HepG2 (cell line): ENCODE measurements around the gene PML. TPM values are rescaled to one million over a fixed set of nuclear protein-coding genes. Genes with fewer than 3 reads are reported as not detected.

Source experiments
- ATAC-seq: fragments of 200-7000 bp; cut with Tn5 transposase; 3 replicates; pipeline ENCODE4 v1.9.1; 2020; ENCODE audit warnings: mild to moderate bottlenecking, moderate library complexity
- BruUV-seq: library from RNA; stranded (reverse); fragments of 400-500 nt; replicated peaks from 2 replicates; lab custom pipeline; 2021; lab: Mats Ljungman, UMichigan
- CTCF ChIA-PET: fragments of 300-600 bp; formaldehyde crosslinking; extraction: SDS; loops from one replicate; lab custom pipeline; 2021; ENCODE audit warnings: low total read pairs, inconsistent platforms, low intra/inter-chr PET ratio; lab: Yijun Ruan, JAX
- POLR2A ChIA-PET: fragments of 350-600 bp; sonication (Branson Sonifier 250); formaldehyde crosslinking; loops from one replicate; lab custom pipeline; 2020; ENCODE audit warnings: antibody characterized with exemption, inconsistent platforms; lab: Yijun Ruan, JAX
- DNase-seq: peaks from one replicate; pipeline ENCODE4 v3.0.0-alpha.2; 2015; ENCODE audit warnings: low spot score
- FAIRE-seq: peaks from 3 replicates; lab custom pipeline; 2011; peaks lifted over from hg19 to GRCh38; lab: Jason Lieb, UNC
- H2AFZ ChIP-seq: one replicate; pipeline ENCODE4 v1.6.1; 2011; ENCODE audit warnings: low read length, inconsistent platforms
- H3K27ac ChIP-seq: fragments of 300-600 bp; 3 replicates; pipeline ENCODE4 v1.8.0; 2011; ENCODE audit warnings: mixed run types, mild to moderate bottlenecking, mixed read lengths, low read length, inconsistent platforms; ENCODE audit not compliant: insufficient read depth; ENCODE audit errors: extremely low read length
- H3K27me3 ChIP-seq, 2 experiments: fragments of 200-600 bp in 1 of 2; 2 replicates in 1 of 2; 3 replicates in 1 of 2; pipeline versions ENCODE4 v1.6.0 to v1.8.0; 2011; ENCODE audit warnings: low read length in 2 of 2, mild to moderate bottlenecking in 2 of 2, moderate library complexity in 2 of 2, inconsistent platforms in 1 of 2; ENCODE audit not compliant: insufficient read depth in 2 of 2, control insufficient read depth in 1 of 2
- H3K36me3 ChIP-seq, 2 experiments: fragments of 200-600 bp in 1 of 2; replicated peaks in 1 of 2; 2 replicates in 1 of 2; 3 replicates in 1 of 2; pipeline versions ENCODE4 v1.5.1 to v1.8.0; 2011; ENCODE audit warnings: low read length in 2 of 2, inconsistent platforms in 1 of 2; ENCODE audit not compliant: insufficient read depth in 2 of 2, control insufficient read depth in 1 of 2
- H3K4me1 ChIP-seq: 2 replicates; pipeline ENCODE4 v1.5.1; 2012; ENCODE audit warnings: low read length, inconsistent platforms; ENCODE audit not compliant: insufficient read depth
- H3K4me2 ChIP-seq: 2 replicates; pipeline ENCODE4 v1.6.0; 2011; ENCODE audit warnings: low read depth, low read length, inconsistent platforms
- H3K4me3 ChIP-seq, 3 experiments: fragments of 200-600 bp in 1 of 3; sonication (generic), shearing (Covaris generic) in 1 of 3; replicated peaks in 1 of 3; 2 replicates each; pipeline ENCODE4 v1.5.1; 2011 to 2016; ENCODE audit warnings: low read length in 3 of 3, inconsistent platforms in 2 of 3, low read depth in 2 of 3, mild to moderate bottlenecking in 2 of 3, control low read depth in 1 of 3, mixed read lengths in 1 of 3; ENCODE audit not compliant: insufficient read depth in 1 of 3
- H3K79me2 ChIP-seq: one replicate; pipeline ENCODE4 v1.6.1; 2011; ENCODE audit warnings: low read length, inconsistent platforms; ENCODE audit not compliant: insufficient read depth
- H3K9ac ChIP-seq: 2 replicates; pipeline ENCODE4 v1.6.0; 2011; ENCODE audit warnings: mild to moderate bottlenecking, low read depth, low read length, inconsistent platforms; ENCODE audit not compliant: insufficient read depth
- H3K9me3 ChIP-seq: 2 replicates; pipeline ENCODE4 v1.5.1; 2012; ENCODE audit warnings: mild to moderate bottlenecking, low read length
- H4K20me1 ChIP-seq: 2 replicates; pipeline ENCODE4 v1.6.0; 2011; ENCODE audit warnings: inconsistent platforms, mild to moderate bottlenecking, low read length, moderate library complexity; ENCODE audit not compliant: insufficient read depth
- ATF7 ChIP-seq, 2 experiments: fragments of 450-650 bp in 1 of 2; sonication (generic) in 1 of 2; formaldehyde crosslinking in 1 of 2; IDR thresholded peaks; 2 replicates each; pipeline versions ENCODE4 v1.4.0 to v1.6.1; 2016 to 2020; ENCODE audit warnings: antibody characterized with exemption in 1 of 2, mild to moderate bottlenecking in 1 of 2, missing genetic modification reagents in 1 of 2
- ZBTB26 ChIP-seq: IDR thresholded peaks from 2 replicates; pipeline ENCODE4 v1.6.1; 2016; ENCODE audit warnings: missing compliant biosample characterization, missing genetic modification reagents, borderline replicate concordance
- ZFP37 ChIP-seq: sonication (generic); formaldehyde crosslinking; IDR thresholded peaks from 2 replicates; pipeline ENCODE4 v1.4.0; 2020; ENCODE audit warnings: missing genetic modification reagents, borderline replicate concordance
- ZNF143 ChIP-seq: sonication (generic); formaldehyde crosslinking; IDR thresholded peaks from 2 replicates; pipeline ENCODE4 v1.4.0; 2020; ENCODE audit warnings: missing genetic modification reagents
- ZNF274 ChIP-seq: sonication (generic); formaldehyde crosslinking; IDR thresholded peaks from 2 replicates; pipeline ENCODE4 v1.5.1; 2020; ENCODE audit warnings: mild to moderate bottlenecking, missing genetic modification reagents
- ZNF354B ChIP-seq: sonication (generic); formaldehyde crosslinking; IDR thresholded peaks from 2 replicates; pipeline ENCODE4 v1.8.0; 2022; ENCODE audit warnings: mild to moderate bottlenecking, missing genetic modification reagents
- ZNF431 ChIP-seq: sonication (generic); formaldehyde crosslinking; IDR thresholded peaks from 2 replicates; pipeline ENCODE4 v1.9.0; 2022; ENCODE audit warnings: missing genetic modification reagents, low read depth, mild to moderate bottlenecking, borderline replicate concordance
- ZSCAN21 ChIP-seq: sonication (generic); formaldehyde crosslinking; IDR thresholded peaks from 2 replicates; pipeline ENCODE4 v1.8.0; 2022; ENCODE audit warnings: mild to moderate bottlenecking, missing genetic modification reagents, moderate library complexity, borderline replicate concordance
- ZSCAN9 ChIP-seq: IDR thresholded peaks from 2 replicates; pipeline ENCODE4 v1.6.1; 2016; ENCODE audit warnings: borderline replicate concordance
- WGBS: methylation state at CpG from one replicate; pipeline ENCODE4 v1.1.6; 2017; ENCODE audit warnings: low lambda C conversion rate; 5-methylcytosine and 5-hydroxymethylcytosine counted together
- in situ Hi-C: cut with HindIII; loops from 2 replicates; pipeline ENCODE4 v1.10.0; 2017; ENCODE audit warnings: low pct_unique_long_range_greater_than_20kb; ENCODE audit not compliant: extremely low pct_ligation_motif_present
- intact Hi-C: fragments of 100-400 bp; cut with micrococcal nuclease; formaldehyde crosslinking; loops from one replicate; pipeline ENCODE4 v1.10.0; 2022; ENCODE audit not compliant: unreplicated experiment
- polyA plus RNA-seq, 8 experiments: library from polyadenylated mRNA; depleted of rRNA in 3 of 8; stranded (reverse) in 7 of 8; unstranded in 1 of 8; fragments of >200 nt; fragmentation: Illumina TruSeq in 4 of 8; extraction: Trizol in 4 of 8; gene quantifications; 2 replicates each; pipeline versions ENCODE4 v1.2.1 to v1.2.3, GENCODE V29; 2011 to 2016; ENCODE audit warnings: low read depth in 4 of 8, missing spikeins in 1 of 8, mixed read lengths in 1 of 8; ENCODE audit not compliant: insufficient read depth in 1 of 8
- total RNA-seq, 5 experiments: library from RNA; depleted of rRNA; stranded (reverse); fragments of >200 nt; fragmentation: Illumina TruSeq; extraction: Trizol; gene quantifications; 2 replicates each; pipeline ENCODE4 v1.2.3, GENCODE V29; 2016; ENCODE audit warnings: low read depth in 1 of 5

The PML gene
- total and polyA plus RNA-seq, 2 of the 13 experiments (the other 11 are each of a cell fraction or from before 2014, with no cell fraction given): 2.9 to 3.9 TPM

GRCh38 chr15:73957785-73958184, 36.7 kb upstream of the PML start:
- no peak overlapping the region for H3K4me3 ChIP-seq
- ATAC-seq (no peak), DNase-seq (no peak), FAIRE-seq (no peak)
- H3K79me2 ChIP-seq: no peaks in the 10 kb centered on the region
- intact Hi-C loops: no loop called here
- H3K9ac ChIP-seq: no peak overlapping the region
- H3K4me2 ChIP-seq: no peak overlapping the region
- no peaks in the 10 kb centered on the region for H3K4me1 ChIP-seq
- CTCF ChIA-PET: no interaction called here
- no peak overlapping the region for H2AFZ ChIP-seq
- no peaks in the 10 kb centered on the region for H3K36me3 ChIP-seq
- in situ Hi-C loops: no loop called here
- BruUV-seq: no TSS peak
- POLR2A ChIA-PET: no interaction called here
- peaks cover 2 to 28% of the 10 kb centered on the region in 2 experiments; a peak in 4 of 5 replicates for H3K27me3 ChIP-seq
- no peaks in the 10 kb centered on the region for H4K20me1 ChIP-seq
- H3K27ac ChIP-seq: no peak overlapping the region
- TF ChIP-seq ZNF274 (CRISPR knock-in tag): no peak
- no peak for TF ChIP-seq ZNF143 (CRISPR knock-in tag)
- no peak for TF ChIP-seq ZNF431 (CRISPR knock-in tag)
- TF ChIP-seq ZSCAN21 (CRISPR knock-in tag): no peak
- TF ChIP-seq ZNF354B: no peak
- no peak for TF ChIP-seq ATF7 (IDR thresholded peaks at IDR 0.05)
- no peak for TF ChIP-seq ATF7 (CRISPR knock-in tag; IDR thresholded peaks at IDR 0.05)
- TF ChIP-seq ZFP37 (CRISPR knock-in tag): no peak
- TF ChIP-seq ZSCAN9 (CRISPR knock-in tag): no peak
- no peak for TF ChIP-seq ZBTB26 (CRISPR knock-in tag)
- TF ChIP-seq, all 625 proteins: peak for 0
- whole genome bisulfite sequencing: 6% methylated on average over 2 of the region's 2 CpGs
- H3K9me3 ChIP-seq: no peaks in the 10 kb centered on the region
